GM20000 (cell line): ENCODE measurements around the gene CTRB1.
A peak's percentile ranks its signal among the peaks of the same experiment; 100 is the strongest.
"Not testable (repeated sequence)": the region's sequence is repeated elsewhere in the genome, so short reads cannot be mapped to it uniquely, and the experiment has no call there.

Experiments
- DNase-seq: peaks from one replicate; pipeline ENCODE4 v3.0.0; 2012; ENCODE audit warnings: low spot score
- TF ChIP-seq, protein P1 (sequence below): IDR thresholded peaks from 2 replicates; pipeline ENCODE4 v1.5.1; 2012; ENCODE audit warnings: mild to moderate bottlenecking, control low read depth; ENCODE audit errors: extremely low read depth, missing control alignments

CTRB1 gene

DNA sequence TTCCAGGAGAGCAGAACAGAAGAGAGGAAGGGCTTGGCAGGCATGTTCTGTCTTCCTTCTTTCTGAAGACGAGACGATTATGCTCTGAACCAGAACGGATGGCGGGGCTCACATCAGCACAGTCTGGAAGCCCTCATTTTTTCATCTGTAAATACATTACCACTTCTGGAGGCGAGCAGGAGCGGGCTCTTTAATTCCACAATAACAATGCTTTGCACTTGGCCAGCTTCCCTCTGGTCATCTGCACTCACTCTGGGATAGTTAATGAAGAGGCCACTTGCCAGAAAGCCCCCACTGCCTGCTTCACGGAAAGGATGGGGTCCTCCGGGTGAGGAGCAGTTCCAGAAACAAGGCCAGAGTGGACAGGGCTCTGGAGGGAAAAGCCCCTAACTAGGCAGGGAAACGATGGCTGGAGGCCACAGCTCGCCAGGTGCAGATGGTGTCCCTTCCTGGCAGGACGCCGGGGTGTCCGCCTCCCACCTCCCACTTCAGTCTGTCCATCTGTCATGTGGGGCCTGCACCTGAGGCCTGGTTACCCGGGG is 45.7 kb downstream of the CTRB1 start:
- TF ChIP-seq, protein P1, sequence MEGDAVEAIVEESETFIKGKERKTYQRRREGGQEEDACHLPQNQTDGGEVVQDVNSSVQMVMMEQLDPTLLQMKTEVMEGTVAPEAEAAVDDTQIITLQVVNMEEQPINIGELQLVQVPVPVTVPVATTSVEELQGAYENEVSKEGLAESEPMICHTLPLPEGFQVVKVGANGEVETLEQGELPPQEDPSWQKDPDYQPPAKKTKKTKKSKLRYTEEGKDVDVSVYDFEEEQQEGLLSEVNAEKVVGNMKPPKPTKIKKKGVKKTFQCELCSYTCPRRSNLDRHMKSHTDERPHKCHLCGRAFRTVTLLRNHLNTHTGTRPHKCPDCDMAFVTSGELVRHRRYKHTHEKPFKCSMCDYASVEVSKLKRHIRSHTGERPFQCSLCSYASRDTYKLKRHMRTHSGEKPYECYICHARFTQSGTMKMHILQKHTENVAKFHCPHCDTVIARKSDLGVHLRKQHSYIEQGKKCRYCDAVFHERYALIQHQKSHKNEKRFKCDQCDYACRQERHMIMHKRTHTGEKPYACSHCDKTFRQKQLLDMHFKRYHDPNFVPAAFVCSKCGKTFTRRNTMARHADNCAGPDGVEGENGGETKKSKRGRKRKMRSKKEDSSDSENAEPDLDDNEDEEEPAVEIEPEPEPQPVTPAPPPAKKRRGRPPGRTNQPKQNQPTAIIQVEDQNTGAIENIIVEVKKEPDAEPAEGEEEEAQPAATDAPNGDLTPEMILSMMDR = no peak
- DNase-seq = no peak

DNA sequence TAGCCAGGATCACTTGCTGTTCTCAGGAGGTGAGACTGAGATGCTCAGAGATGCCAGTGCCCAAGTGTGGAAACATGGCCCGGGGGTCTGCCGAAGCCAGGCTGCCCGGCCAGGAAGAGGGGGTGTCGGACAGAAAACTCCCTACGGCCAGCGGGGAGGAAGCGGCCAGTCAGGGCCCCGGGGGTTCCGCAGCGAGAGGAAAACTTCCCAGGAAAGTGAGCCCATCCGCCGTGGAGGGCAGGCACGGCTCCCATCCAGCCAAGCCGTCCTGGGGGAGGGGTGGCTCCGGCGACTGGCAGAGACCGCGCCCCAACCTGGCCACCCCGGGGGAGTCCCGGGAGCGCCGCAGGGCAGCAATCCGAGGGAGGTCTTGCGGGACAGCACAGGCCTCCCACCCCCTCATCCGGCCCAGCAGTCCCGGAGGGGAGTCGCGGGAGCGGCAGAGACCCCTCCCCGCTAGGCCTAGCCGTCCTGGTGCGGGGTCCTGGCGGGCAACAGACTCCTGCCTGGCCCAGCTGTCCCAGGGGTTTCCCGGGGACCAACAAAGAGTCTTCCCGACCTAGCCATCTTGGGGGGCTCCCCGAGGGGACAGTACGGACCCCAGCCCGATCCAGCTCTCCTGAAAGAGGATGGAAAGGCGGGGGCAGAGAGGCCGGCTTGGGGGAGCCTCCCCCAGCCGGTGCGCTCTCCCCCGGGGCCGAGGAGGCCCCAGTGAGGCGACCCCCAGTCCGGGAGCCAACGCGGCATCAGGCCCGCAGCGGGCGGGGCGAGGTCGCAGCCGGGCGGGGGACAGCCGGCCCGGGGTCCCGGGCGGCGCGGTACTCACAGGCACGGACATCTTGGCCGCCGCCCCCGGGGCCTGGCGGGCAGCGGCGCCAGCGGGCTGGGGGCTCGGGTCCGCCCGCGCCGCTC is 46.5 kb downstream of the CTRB1 start:
- DNase-seq = no peak
- TF ChIP-seq, protein P1 = no peak

DNA sequence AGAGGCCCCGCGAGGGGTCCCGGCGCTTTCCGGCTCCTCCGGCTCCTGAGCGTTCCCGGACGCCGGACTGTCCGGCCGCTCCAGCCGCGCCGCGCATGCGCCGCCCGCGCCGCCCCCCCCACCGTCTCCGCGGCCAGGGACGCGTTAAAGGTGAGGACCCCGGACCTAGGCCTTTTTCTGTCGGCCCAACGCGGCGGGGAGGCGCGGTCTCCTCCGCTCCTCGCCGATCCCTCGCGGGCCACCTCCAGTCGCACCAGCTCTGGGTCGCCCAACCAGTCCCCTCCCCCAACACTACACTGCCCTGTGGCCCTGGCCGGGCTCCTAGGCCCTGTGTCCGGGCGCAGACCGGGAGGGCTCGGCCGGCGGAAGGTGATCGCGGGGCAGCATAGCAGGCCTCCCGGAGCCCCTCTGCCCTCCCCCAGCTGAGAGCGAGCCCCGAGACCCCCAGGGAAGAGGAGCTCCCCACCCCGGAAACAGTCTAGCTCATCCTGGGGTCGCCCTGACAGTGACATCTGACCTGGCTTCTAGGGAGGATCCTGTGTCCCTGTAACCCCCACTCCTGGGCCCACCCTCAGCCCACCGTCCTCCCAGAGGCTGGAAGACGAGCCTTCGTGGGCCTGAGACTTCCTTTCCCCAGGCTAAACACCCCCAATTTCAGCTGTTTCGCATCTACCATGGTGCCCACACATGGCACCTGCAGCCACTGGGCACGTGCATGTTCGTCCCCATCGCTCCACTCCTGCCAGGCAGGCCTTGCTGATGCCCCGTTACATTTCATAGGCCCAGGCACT is 47.3 kb downstream of the CTRB1 start:
- TF ChIP-seq, protein P1 = no peak
- peak; percentile 98 for DNase-seq

DNA sequence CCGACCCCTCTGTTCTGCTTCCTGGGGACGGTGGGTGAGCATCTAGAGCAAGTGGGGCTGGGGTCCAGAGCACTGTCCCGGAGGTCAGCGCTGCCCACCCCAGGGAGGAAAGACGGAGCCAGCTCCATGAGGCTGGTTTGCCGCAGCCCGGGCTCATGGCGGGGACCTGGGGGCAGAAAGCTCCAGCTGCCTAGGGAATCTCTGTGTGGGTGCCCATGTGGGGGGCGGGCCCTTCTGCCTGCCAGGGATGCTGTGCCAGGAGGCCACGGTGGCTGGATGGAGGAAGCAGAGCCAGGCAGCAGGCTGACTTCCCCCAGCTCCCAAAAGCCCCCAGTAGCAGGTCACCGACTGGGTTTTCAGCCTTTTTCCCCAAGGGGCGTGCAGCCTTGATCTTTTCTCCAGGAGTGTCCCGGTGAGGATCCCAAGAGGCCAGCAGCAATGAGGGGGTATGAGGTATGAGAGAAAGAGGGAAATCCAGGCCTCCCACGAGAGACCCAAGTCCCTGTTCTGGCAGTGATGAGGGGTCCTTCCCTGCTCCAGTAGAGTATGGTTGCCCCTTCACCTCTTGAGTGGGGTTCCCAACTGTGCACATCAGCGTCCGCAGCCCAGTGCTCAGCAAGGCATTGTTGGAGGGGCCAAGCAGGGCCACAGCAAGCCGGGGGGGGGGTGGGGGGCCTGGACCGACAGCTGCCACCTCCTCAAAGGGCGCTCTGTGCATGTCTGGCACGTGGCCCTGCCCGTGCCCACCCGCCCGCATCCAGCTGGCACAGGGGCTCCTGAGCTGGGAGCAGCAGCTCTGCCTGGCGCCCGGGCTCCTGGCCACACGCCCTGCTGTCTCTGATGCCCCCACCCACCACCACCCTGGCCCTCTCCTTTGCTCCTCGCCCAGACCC is 48.2 kb downstream of the CTRB1 start:
- no peak for DNase-seq
- TF ChIP-seq, protein P1 = no peak

DNA sequence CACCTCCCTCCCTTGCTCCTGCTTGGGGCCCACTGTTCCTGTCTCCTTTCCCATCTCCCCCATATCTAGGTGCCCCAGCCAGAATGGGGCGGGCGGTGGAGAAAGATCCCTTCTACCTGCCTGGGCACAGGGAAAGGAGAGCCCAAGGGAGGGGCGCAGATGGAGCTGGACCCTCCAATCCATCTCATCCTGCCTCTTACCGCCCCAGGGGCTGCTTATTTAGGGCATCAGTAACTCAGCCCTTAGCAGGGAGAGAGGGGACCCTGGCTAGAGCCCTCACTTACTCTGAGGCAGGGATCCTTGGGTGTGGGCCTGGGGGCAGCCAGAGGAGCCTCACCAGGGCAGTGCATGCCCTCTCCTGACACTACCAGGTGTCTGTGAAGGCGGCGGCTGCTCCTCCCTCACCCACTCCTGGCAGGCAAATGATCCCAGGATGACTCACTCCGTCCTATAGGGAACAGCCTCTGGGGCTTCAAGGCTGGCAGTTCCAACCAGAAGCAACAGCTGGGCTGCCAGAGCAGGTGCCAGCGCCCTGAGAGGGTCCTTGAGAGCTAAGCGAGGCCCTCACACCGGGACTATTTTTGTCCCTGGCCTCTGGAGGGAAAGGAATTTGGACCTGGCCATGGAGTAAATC is 49.0 kb downstream of the CTRB1 start:
- no peak for DNase-seq
- TF ChIP-seq, protein P1 = no peak

DNA sequence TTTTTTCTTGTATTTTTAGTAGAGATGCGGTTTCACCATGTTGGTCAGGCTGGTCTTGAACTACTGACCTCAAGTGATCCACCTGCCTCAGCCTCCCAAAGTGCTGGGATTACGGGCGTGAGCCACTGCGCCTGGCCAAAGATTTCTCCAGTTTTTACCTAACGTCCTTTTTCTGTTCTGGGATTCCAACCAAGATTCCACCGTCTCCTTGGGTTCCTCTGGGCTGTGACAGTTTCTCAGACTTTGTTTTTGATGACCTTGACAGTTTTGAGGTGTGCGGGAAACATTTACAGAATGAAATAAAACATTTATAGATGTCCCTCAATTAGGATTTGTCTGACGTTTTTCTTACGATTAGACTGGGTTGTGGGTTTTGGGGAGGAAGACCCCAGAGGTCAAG is 50.6 kb downstream of the CTRB1 start:
- not testable (repeated sequence) for DNase-seq
